Immature natural killer cell (primary cell): Measurements from ENCODE around the gene FAM184B. TPM values are rescaled to one million over a fixed set of nuclear protein-coding genes. Genes with fewer than 3 reads are reported as not detected.

Experiments
- DNase-seq, 3 donors: peaks; one replicate each; pipeline ENCODE4 v3.0.0; 2022; ENCODE audit warnings: mixed read lengths in 1 of 3
- H3K27ac Mint-ChIP-seq, 6 donors: one replicate each; pipeline ENCODE4 v1.8.0; 2020; ENCODE audit warnings: mixed read lengths in 6 of 6, mild to moderate bottlenecking in 5 of 6, inconsistent platforms in 4 of 6, moderate library complexity in 3 of 6
- H3K27me3 Mint-ChIP-seq, 3 donors: one replicate each; pipeline ENCODE4 v1.8.0; 2020 to 2021; ENCODE audit warnings: low read depth in 3 of 3, mild to moderate bottlenecking in 3 of 3, mixed read lengths in 3 of 3, moderate library complexity in 3 of 3, inconsistent platforms in 1 of 3
- H3K36me3 Mint-ChIP-seq, 3 donors: one replicate each; pipeline ENCODE4 v1.8.0; 2020; ENCODE audit warnings: mixed read lengths in 3 of 3, inconsistent platforms in 2 of 3, mild to moderate bottlenecking in 2 of 3
- H3K4me1 Mint-ChIP-seq, 2 donors: one replicate each; pipeline ENCODE4 v1.8.0; 2020; ENCODE audit warnings: inconsistent platforms in 2 of 2, mild to moderate bottlenecking in 2 of 2, mixed read lengths in 2 of 2, moderate library complexity in 1 of 2
- H3K4me3 Mint-ChIP-seq, 5 donors: one replicate each; pipeline ENCODE4 v1.8.0; 2020; ENCODE audit warnings: mild to moderate bottlenecking in 5 of 5, mixed read lengths in 5 of 5, inconsistent platforms in 3 of 5, moderate library complexity in 3 of 5
- H3K9me3 Mint-ChIP-seq, 6 donors: one replicate each; pipeline ENCODE4 v1.8.0; 2020; ENCODE audit warnings: mild to moderate bottlenecking in 6 of 6, mixed read lengths in 6 of 6, inconsistent platforms in 4 of 6, moderate library complexity in 3 of 6
- polyA plus RNA-seq, 3 donors: library from polyadenylated mRNA; unstranded; fragments of 300-500 nt; fragmentation: Illumina TruSeq; gene quantifications; one replicate each; pipeline ENCODE4 v1.2.3, GENCODE V29; 2021

The FAM184B gene
- polyA plus RNA-seq, 3 donors from 2014 or later: not detected

DNA sequence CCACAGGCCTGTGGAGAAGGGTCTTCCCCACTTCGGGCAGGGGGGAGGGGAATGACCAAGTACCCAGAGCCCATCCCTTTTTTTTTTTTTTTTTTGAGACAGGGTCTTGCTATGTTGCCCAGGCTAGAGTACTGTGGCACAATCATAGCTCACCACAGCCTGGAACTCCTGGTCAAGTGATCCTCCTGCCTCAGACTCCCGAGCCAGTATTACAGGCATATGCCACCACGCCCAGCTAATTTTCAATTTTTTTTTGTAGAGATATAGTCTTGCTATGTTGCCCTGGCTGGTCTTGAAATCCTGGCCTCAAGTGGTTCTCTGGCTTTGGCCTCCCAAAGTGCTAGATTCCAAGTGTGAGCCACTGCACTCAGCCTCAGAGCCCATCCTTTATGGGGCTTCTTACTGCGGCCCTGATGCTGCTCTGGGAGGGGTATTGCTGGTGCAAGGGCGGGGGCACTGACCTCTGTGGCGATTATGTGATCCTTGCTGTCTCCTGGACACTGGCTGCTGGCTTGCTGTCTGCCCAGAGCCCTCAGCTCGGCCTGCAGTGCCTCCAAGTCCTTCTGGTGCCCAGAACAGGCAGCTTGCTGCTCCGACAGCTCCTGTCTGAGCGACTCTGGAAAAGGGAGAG is 134.1 kb downstream of the FAM184B start:
- H3K4me3 Mint-ChIP-seq: no peak overlapping the region
- peaks cover 0 to 5% (median 0%) of the 10 kb centered on the region in 3 donors for H3K36me3 Mint-ChIP-seq
- no peak for DNase-seq
- peaks cover 0 to 2% of the 10 kb centered on the region in 2 donors for H3K4me1 Mint-ChIP-seq
- H3K27ac Mint-ChIP-seq: no peak overlapping the region
- peaks cover 0 to 9% (median 3%) of the 10 kb centered on the region in 3 donors for H3K27me3 Mint-ChIP-seq
- H3K9me3 Mint-ChIP-seq: peaks cover 0 to 2% (median 0%) of the 10 kb centered on the region in 6 donors

DNA sequence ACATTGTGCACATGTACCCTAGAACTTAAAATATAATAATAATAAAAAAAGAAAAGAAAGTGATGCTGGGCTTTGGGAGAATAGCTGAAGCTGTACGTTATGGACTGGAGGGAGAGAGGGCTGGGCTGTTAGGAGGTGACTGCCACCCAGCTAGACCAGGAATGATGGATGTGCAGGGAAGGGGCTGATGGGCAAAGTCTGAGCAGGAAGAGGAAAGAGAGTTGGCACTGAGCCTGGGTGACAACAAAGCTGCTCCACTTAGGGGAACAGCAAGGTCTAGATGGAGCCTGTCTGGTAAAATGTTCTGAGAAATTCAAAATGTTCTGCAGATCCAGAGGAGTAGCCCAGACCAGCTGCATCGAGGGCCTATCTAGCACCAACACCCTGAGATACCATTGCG is 134.7 kb downstream of the FAM184B start:
- Mint-ChIP-seq H3K36me3 (peaks cover 0 to 5% (median 0%) of the 10 kb centered on the region in 3 donors), H3K27me3 (peaks cover 0 to 9% (median 3%) of the 10 kb centered on the region in 3 donors), H3K9me3 (no peaks in the 10 kb centered on the region), H3K4me3 (no peak overlapping the region), H3K27ac (no peak overlapping the region), H3K4me1 (peaks cover 0 to under 1% of the 10 kb centered on the region in 2 donors)
- DNase-seq: no peak

DNA sequence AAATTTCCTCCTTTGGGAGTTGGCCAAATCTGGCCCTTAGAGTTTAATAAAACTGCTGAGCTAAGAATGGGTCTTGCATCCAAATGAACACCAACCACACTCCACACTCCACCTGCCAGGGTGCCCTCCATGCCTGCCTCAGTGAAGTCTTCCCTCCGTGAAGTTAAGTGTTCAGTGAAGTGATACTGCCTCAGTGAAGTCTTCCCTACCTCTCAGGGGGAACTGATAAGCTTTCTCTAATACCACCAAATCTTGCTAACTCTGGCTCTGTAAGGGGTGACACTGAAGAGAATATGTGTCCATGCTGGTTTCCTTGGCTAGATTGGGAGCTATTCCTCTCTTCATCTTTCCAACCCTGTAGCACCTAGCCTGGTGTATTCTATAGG is 139.0 kb downstream of the FAM184B start:
- DNase-seq: no peak
- H3K4me1 Mint-ChIP-seq: no peaks in the 10 kb centered on the region
- no peaks in the 10 kb centered on the region for H3K9me3 Mint-ChIP-seq
- H3K27ac Mint-ChIP-seq: no peak overlapping the region
- no peak overlapping the region for H3K4me3 Mint-ChIP-seq
- H3K36me3 Mint-ChIP-seq: peaks cover 0 to 5% (median 0%) of the 10 kb centered on the region in 3 donors
- peaks cover 0 to 7% (median 0%) of the 10 kb centered on the region in 3 donors for H3K27me3 Mint-ChIP-seq

DNA sequence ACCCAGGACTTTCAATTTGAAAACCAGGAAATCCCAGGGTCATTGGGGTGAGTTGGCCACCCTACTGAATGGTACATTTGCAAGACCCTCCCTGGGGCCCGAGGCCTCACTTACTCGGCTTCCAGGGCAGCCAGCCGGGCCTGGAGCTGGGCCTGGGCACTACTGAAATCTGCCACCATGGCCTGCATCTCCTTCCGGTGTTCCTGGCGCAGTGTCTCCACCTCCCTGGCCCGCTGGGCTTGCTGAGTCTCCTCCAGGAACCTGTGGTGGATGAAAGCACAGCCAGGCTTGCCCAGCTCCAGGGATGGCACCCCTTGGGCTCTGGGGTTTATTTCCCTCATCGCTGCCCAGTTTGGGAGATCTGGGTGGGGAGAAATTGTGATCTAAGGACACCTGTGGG is 142.3 kb downstream of the FAM184B start:
- no peak for DNase-seq
- no peaks in the 10 kb centered on the region for H3K4me1 Mint-ChIP-seq
- peaks cover 0 to 18% (median 10%) of the 10 kb centered on the region in 3 donors for H3K36me3 Mint-ChIP-seq
- H3K27me3 Mint-ChIP-seq: peaks cover 0 to 4% (median 0%) of the 10 kb centered on the region in 3 donors
- no peak overlapping the region for H3K4me3 Mint-ChIP-seq
- no peaks in the 10 kb centered on the region for H3K9me3 Mint-ChIP-seq
- no peak overlapping the region for H3K27ac Mint-ChIP-seq

DNA sequence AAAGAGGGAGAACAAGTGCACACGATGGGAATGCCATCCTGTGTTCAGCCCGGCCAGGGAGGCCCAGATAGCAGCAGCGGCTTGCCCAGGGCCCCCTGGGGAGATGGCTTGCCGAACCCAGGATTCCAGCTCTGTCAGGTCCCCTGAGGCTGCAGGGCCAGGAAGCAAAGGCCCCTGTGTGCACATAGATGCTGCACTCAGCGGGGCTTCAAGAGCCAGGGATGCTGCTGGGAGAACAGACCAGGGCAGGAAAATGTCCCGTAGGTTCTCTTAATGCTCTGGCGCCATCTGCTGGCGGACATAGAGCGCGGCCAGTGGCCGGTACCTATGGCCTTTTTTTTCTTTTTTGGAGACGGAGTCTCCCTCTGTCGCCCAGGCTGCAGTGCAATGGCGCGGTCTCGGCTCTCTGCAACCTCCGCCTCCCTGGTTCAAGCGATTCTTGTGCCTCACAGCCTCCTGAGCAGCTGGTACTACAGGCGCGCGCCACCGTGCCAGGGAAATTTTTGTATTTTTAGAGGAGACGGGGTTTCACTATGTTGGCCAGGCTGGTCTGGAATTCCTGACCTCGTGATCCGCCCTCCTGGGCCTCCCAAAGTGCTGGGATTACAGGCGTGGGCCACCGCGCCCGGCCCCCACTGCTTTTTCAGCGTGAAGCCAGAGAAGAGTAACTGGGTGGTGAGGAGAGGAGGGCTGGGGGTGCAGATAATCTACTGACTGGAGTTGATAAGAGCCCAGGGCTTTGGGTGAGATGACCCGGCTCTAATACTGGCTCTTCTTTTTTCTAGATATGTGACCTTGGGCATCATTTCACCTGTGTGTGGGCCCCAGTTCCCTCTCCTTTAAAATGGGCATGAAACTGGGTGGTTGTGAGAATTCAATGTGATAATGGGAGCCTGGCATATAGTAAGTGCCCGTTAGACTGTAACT is 144.5 kb downstream of the FAM184B start:
- H3K27me3 Mint-ChIP-seq: no peaks in the 10 kb centered on the region
- peak; percentile 52 to 63 (median 62) for DNase-seq
- no peak overlapping the region for H3K4me3 Mint-ChIP-seq
- no peaks in the 10 kb centered on the region for H3K4me1 Mint-ChIP-seq
- H3K36me3 Mint-ChIP-seq: peaks cover 4 to 20% (median 13%) of the 10 kb centered on the region in 3 donors
- H3K9me3 Mint-ChIP-seq: no peaks in the 10 kb centered on the region
- H3K27ac Mint-ChIP-seq: peak overlapping the region in 3 of 6 donors; percentile 28 to 45 (median 40)

DNA sequence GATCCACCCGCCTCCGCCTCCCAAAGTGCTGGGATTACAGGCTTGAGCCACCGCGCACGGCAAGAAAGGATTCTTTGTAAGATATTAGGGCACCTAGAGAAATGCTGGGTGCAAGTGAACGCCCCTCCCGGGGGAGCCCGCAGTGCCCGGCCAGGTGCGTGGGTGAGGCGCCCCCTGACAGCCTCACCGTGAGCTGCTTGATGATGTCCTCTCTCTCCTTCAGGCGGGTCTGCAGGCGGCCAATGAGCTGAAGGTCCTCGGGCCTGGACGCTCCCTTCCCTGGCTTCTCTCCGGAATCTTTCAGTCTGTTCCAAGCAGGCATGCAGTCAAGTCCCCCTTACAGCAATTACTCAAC is 145.1 kb downstream of the FAM184B start:
- Mint-ChIP-seq H3K27me3 (no peaks in the 10 kb centered on the region), H3K4me1 (no peaks in the 10 kb centered on the region), H3K27ac (peak overlapping the region in 2 of 6 donors; percentile 30 to 45), H3K4me3 (no peak overlapping the region), H3K36me3 (peaks cover 4 to 23% (median 13%) of the 10 kb centered on the region in 3 donors), H3K9me3 (no peaks in the 10 kb centered on the region)
- no peak for DNase-seq

DNA sequence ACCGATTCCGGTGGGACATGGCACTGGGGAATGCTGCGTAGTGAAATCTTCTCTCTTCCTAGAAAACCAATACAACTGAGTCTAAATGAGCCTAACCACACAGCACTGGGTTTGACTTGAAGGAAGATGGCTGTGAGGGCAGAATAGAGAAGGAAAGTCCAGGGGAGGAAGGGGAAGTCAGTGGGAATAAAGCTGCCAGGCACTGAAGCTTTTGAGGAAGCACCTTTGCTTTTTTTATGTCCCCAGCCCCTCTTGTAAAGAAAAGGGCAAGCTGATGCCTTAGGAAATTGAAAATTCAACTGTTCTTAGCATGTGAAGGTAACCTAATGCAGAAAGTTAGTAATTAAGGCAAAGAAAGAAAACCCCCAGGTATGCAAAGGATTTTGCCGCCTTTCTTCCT is 146.4 kb downstream of the FAM184B start:
- DNase-seq: no peak
- Mint-ChIP-seq H3K4me3 (no peak overlapping the region), H3K9me3 (no peaks in the 10 kb centered on the region), H3K27ac (peak overlapping the region in 2 of 6 donors; percentile 64 to 75), H3K36me3 (peaks cover 4 to 28% (median 13%) of the 10 kb centered on the region in 3 donors), H3K27me3 (no peaks in the 10 kb centered on the region), H3K4me1 (peaks cover 0 to 6% of the 10 kb centered on the region in 2 donors)

DNA sequence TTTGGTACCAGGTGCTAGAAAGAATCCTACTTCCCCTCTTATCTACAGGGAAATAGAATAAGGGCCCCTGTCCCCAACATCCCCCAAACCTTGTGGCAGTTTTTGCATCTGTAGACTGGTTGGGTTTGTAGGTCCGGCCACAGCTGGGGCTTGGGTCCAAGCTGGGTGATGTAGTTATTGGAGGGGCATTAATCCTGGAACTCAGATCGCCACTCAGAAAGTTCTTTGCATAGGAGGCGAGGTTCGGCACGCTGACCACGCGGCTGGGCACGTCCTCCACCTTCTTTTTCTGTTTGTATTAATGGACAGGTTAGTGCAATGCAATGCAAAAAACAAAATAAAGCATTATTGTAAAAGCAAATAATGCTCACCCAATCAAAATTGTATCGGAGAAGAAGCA is 147.8 kb downstream of the FAM184B start:
- Mint-ChIP-seq H3K4me1 (peaks cover 4 to 6% of the 10 kb centered on the region in 2 donors), H3K27ac (peak overlapping the region in 1 of 6 donors; percentile 60), H3K36me3 (peaks cover 5 to 37% (median 14%) of the 10 kb centered on the region in 3 donors), H3K9me3 (no peaks in the 10 kb centered on the region), H3K4me3 (no peak overlapping the region), H3K27me3 (peaks cover 0 to 3% (median 0%) of the 10 kb centered on the region in 3 donors)
- DNase-seq: no peak

DNA sequence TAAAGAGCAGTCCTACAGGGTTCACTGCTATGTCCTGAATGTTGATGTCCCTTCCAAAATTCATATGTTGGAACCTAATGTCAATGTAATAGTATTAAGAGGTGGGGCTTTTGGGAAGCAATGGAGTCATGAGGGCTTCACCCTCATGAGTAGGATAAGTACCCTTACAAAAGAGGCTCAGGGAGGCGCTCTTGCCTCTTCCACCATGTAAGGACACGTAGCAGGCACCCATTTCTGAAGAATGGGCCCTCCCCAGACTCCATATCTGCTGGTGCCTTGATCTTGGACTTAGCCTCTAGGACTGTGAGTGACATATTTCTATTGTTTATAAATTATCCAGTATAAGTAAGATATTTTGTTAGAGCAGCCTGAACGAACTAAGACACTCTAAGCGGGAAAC is 151.2 kb downstream of the FAM184B start:
- Mint-ChIP-seq H3K27me3 (peaks cover 0 to 4% (median 0%) of the 10 kb centered on the region in 3 donors), H3K27ac (peak overlapping the region in 1 of 6 donors; percentile 34), H3K9me3 (no peaks in the 10 kb centered on the region), H3K4me1 (peaks cover 10 to 18% of the 10 kb centered on the region in 2 donors), H3K36me3 (peaks cover 12 to 57% (median 28%) of the 10 kb centered on the region in 3 donors), H3K4me3 (no peak overlapping the region)
- no peak for DNase-seq

DNA sequence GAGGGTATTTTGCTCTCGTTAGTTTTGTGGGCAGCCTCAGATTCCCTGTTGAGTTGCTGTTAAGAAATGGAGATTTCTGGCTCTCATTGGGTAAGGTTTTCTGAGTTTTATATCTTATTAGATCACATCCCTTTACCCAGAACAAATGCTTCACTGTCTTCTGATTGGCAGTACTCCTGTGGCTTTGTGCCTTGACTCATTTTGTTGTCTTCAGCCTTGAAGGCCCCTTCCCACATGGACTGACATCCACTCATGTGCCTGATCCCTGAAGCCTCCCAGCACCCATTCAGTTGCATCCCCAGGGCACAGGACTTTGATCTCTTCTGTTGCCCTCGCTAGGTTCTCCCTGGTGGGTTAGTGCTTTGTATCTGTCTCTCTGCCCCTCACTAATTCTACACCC is 156.6 kb downstream of the FAM184B start:
- Mint-ChIP-seq H3K9me3 (no peaks in the 10 kb centered on the region), H3K4me1 (peaks cover 16 to 23% of the 10 kb centered on the region in 2 donors), H3K4me3 (no peak overlapping the region), H3K36me3 (peaks cover 27 to 68% (median 35%) of the 10 kb centered on the region in 3 donors), H3K27me3 (peaks cover 0 to 4% (median 0%) of the 10 kb centered on the region in 3 donors), H3K27ac (peak overlapping the region in 1 of 6 donors; percentile 9)
- no peak for DNase-seq

DNA sequence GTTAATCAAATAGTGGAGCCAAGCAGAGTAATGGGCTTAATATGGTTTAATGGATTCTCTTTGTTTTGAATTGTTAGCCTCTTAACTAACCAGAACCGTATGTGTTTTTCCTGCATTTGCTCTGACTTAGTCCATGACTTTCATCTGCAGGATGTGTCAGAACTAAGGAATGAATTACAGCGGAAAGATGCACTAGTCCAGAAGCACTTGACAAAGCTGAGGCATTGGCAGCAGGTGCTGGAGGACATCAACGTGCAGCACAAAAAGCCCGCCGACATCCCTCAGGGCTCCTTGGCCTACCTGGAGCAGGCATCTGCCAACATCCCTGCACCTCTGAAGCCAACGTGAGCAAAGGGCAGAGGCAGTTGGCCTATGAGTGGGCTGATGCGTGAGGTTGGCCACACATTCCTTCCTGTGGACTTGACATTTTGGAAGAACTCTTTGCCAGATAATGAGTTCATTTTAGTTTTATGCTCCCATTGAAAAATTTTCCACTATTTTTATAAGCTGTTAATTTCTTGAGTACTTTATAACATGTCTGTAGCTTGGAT is 157.9 kb downstream of the FAM184B start:
- H3K27me3 Mint-ChIP-seq: peaks cover 0 to under 1% (median 0%) of the 10 kb centered on the region in 3 donors
- H3K4me1 Mint-ChIP-seq: peaks cover 21 to 36% of the 10 kb centered on the region in 2 donors
- peaks cover 30 to 69% (median 44%) of the 10 kb centered on the region in 3 donors for H3K36me3 Mint-ChIP-seq
- no peak overlapping the region for H3K4me3 Mint-ChIP-seq
- DNase-seq: no peak
- H3K27ac Mint-ChIP-seq: peak overlapping the region in 1 of 6 donors; percentile 21
- H3K9me3 Mint-ChIP-seq: no peaks in the 10 kb centered on the region

DNA sequence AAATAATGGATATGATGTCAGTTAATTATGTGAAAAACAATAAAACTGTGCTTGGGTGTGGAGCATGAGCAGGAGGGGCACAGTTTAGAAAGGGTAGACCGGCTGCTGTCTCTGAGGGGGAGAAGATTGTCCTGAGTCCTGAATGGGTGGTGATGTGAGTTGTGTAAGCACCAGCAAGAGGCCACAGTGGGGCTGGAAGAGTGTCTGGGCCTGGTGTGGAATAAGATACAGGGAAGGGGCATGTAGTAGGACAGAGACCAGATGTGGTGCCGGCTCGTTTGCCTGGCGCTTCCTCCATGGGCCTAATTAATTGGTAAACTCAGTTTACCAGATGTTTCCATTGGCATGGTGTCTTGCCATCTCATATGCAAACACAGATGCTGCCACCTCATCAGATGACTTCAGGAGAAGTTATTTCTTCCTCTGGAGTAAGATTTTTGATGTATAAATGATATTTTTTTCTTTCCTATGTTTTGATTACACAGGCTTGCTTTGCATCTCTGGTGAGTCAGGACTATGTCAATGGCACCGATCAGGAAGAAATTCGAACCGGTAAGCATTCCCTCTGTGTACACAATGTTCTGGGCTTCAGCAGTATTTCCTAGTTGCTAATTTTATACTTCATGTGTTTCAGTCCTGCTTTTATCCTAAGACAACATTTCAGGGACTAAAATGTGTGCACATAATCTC is 161.9 kb downstream of the FAM184B start:
- H3K4me3 Mint-ChIP-seq: no peak overlapping the region
- H3K4me1 Mint-ChIP-seq: peaks cover 43 to 44% of the 10 kb centered on the region in 2 donors

DNA sequence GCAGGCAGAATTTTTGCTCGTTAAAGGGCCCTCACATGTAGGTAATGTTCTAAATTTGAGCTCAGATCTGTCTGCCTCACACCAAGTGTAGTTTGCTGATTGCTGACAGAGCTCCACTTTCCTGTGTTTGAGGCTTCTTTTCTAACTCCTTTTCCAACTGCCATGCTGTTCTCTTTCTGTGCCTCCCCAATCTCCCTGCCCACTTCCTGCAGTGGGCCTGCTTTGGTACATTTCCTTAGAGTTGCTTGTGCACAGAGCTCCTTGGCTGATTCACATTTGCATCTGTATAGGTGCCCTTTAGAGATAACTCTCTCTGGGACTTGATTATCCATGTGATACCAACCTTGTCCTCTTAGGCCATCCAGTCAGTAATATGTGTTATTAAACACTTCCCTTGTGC is 162.5 kb downstream of the FAM184B start:
- DNase-seq: no peak
- H3K4me1 Mint-ChIP-seq: peaks cover 46 to 50% of the 10 kb centered on the region in 2 donors
- peak overlapping the region in 1 of 5 donors; percentile 64 for H3K4me3 Mint-ChIP-seq
- no peaks in the 10 kb centered on the region for H3K9me3 Mint-ChIP-seq
- peak overlapping the region in 3 of 6 donors; percentile 2 to 73 (median 35) for H3K27ac Mint-ChIP-seq
- peaks cover 18 to 34% (median 19%) of the 10 kb centered on the region in 3 donors for H3K36me3 Mint-ChIP-seq
- peaks cover 9 to 11% (median 10%) of the 10 kb centered on the region in 3 donors for H3K27me3 Mint-ChIP-seq

More for the DNA sequence above, 161.9 kb downstream of the FAM184B start:
- DNase-seq: no peak
- no peaks in the 10 kb centered on the region for H3K9me3 Mint-ChIP-seq
- H3K36me3 Mint-ChIP-seq: peaks cover 23 to 41% (median 24%) of the 10 kb centered on the region in 3 donors
- peaks cover 3 to 5% (median 4%) of the 10 kb centered on the region in 3 donors for H3K27me3 Mint-ChIP-seq
- H3K27ac Mint-ChIP-seq: peak overlapping the region in 2 of 6 donors; percentile 2 to 35
